H1 (cell line): ENCODE measurements around the gene PLEKHM3. TPM values are rescaled to one million over a fixed set of nuclear protein-coding genes. Genes with fewer than 3 reads are reported as not detected.
A peak's percentile ranks its signal among the peaks of the same experiment; 100 is the strongest.

Experiments
- CTCF ChIA-PET: fragments of 300-600 bp; sonication (Branson Sonifier 250); formaldehyde crosslinking; loops from one replicate; lab custom pipeline; 2021; ENCODE audit not compliant: partially characterized antibody; lab: Charles Lee
- POLR2A ChIA-PET: fragments of 300-600 bp; sonication (Branson Sonifier 250); formaldehyde crosslinking; loops from one replicate; lab custom pipeline; 2021; ENCODE audit warnings: inconsistent platforms; ENCODE audit not compliant: partially characterized antibody; lab: Charles Lee
- DNase-seq, 2 experiments: peaks; one replicate each; pipeline versions ENCODE4 v3.0.0 to v3.0.0-alpha.2; 2010 to 2022; ENCODE audit warnings: low spot score in 2 of 2, low read depth in 1 of 2, mixed read lengths in 1 of 2
- FAIRE-seq: peaks from 2 replicates; lab custom pipeline; 2011; peaks lifted over from hg19 to GRCh38; lab: Jason Lieb, UNC
- H2AFZ ChIP-seq: 2 replicates; pipeline ENCODE4 v1.8.1; 2012; ENCODE audit warnings: low read length, inconsistent platforms
- H2AK5ac ChIP-seq: 2 replicates; pipeline ENCODE4 v1.6.1; 2013; ENCODE audit warnings: low read depth, low read length
- H2BK120ac ChIP-seq: replicated peaks from 2 replicates; pipeline ENCODE3; 2013; ENCODE audit warnings: low read depth, low read length, inconsistent platforms
- H2BK12ac ChIP-seq: 2 replicates; pipeline ENCODE4 v1.6.1; 2013; ENCODE audit warnings: low read depth, low read length
- H2BK15ac ChIP-seq: 2 replicates; pipeline ENCODE4 v1.6.1; 2013; ENCODE audit warnings: low read length
- H2BK20ac ChIP-seq: 2 replicates; pipeline ENCODE4 v1.6.1; 2013; ENCODE audit warnings: low read length
- H2BK5ac ChIP-seq: 2 replicates; pipeline ENCODE4 v1.6.1; 2013; ENCODE audit warnings: low read depth, low read length
- H3K14ac ChIP-seq: 2 replicates; pipeline ENCODE4 v1.6.1; 2013; ENCODE audit warnings: inconsistent platforms; ENCODE audit not compliant: insufficient read length
- H3K18ac ChIP-seq: 2 replicates; pipeline ENCODE4 v1.6.1; 2013; ENCODE audit warnings: low read length; ENCODE audit errors: extremely low read depth
- H3K23ac ChIP-seq: 2 replicates; pipeline ENCODE4 v1.6.1; 2013; ENCODE audit warnings: inconsistent platforms; ENCODE audit not compliant: insufficient read length
- H3K23me2 ChIP-seq: 2 replicates; pipeline ENCODE4 v1.6.1; 2013; ENCODE audit warnings: low read depth, low read length
- H3K27ac ChIP-seq: 2 replicates; pipeline ENCODE4 v1.6.1; 2011; ENCODE audit warnings: low read depth, low read length, inconsistent platforms
- H3K27me3 ChIP-seq, 4 experiments: replicated peaks in 1 of 4; 1 replicate in 1 of 4; 2 replicates in 3 of 4; pipeline versions ENCODE4 v1.6.1 to v1.8.1; 2011 to 2013; ENCODE audit warnings: low read length in 3 of 4, mild to moderate bottlenecking in 3 of 4, inconsistent platforms in 2 of 4, mixed read lengths in 2 of 4, moderate library complexity in 1 of 4; ENCODE audit not compliant: control insufficient read depth in 3 of 4, insufficient read depth in 3 of 4; ENCODE audit errors: extremely low read depth in 1 of 4
- H3K36me3 ChIP-seq, 4 experiments: 2 replicates each; pipeline versions ENCODE4 v1.6.1 to v1.8.1; 2011 to 2013; ENCODE audit warnings: mild to moderate bottlenecking in 4 of 4, low read length in 3 of 4, moderate library complexity in 2 of 4, control low read depth in 1 of 4, inconsistent platforms in 1 of 4; ENCODE audit not compliant: insufficient read depth in 4 of 4, control insufficient read depth in 2 of 4
- H3K4ac ChIP-seq: replicated peaks from 2 replicates; pipeline ENCODE3; 2013; ENCODE audit warnings: low read length, low read depth, mixed read lengths, inconsistent platforms; ENCODE audit not compliant: insufficient read length
- H3K4me1 ChIP-seq, 4 experiments: replicated peaks in 1 of 4; 1 replicate in 1 of 4; 2 replicates in 3 of 4; pipeline versions ENCODE4 v1.6.1 to v1.8.1; 2011 to 2013; ENCODE audit warnings: low read length in 3 of 4, inconsistent platforms in 2 of 4, mixed read lengths in 1 of 4; ENCODE audit not compliant: insufficient read depth in 4 of 4, control insufficient read depth in 3 of 4
- H3K4me2 ChIP-seq, 2 experiments: 2 replicates each; pipeline versions ENCODE4 v1.6.1 to v1.8.1; 2011 to 2013; ENCODE audit warnings: low read depth in 2 of 2, low read length in 2 of 2, control low read depth in 1 of 2, inconsistent platforms in 1 of 2, mild to moderate bottlenecking in 1 of 2; ENCODE audit not compliant: insufficient read depth in 1 of 2
- H3K4me3 ChIP-seq, 4 experiments: fragments of 200-600, 300-600 bp in 1 of 4; sonication (generic), shearing (Covaris generic), sonication (Bioruptor Twin) in 1 of 4; 2 replicates each; pipeline versions ENCODE4 v1.5.1 to v1.8.1; 2011 to 2016; ENCODE audit warnings: low read length in 4 of 4, low read depth in 3 of 4, control low read depth in 2 of 4, inconsistent platforms in 2 of 4, mild to moderate bottlenecking in 2 of 4, mixed read lengths in 1 of 4, moderate library complexity in 1 of 4; ENCODE audit not compliant: insufficient read depth in 2 of 4; ENCODE audit errors: extremely low read depth in 1 of 4
- H3K56ac ChIP-seq: replicated peaks from 2 replicates; pipeline ENCODE3; 2013; ENCODE audit warnings: low read depth, mild to moderate bottlenecking, mixed read lengths, low read length, inconsistent platforms; ENCODE audit not compliant: insufficient read length
- H3K79me1 ChIP-seq: 2 replicates; pipeline ENCODE4 v1.6.1; 2013; ENCODE audit warnings: low read depth, low read length, control low read depth
- H3K79me2 ChIP-seq, 2 experiments: 2 replicates each; pipeline versions ENCODE4 v1.6.1 to v1.8.1; 2012 to 2013; ENCODE audit warnings: low read length in 2 of 2, mild to moderate bottlenecking in 2 of 2, inconsistent platforms in 1 of 2; ENCODE audit not compliant: insufficient read depth in 2 of 2, control insufficient read depth in 1 of 2
- H3K9ac ChIP-seq, 4 experiments: replicated peaks in 1 of 4; 1 replicate in 1 of 4; 2 replicates in 3 of 4; pipeline versions ENCODE4 v1.6.1 to v1.8.1; 2011 to 2013; ENCODE audit warnings: low read depth in 3 of 4, low read length in 3 of 4, control low read depth in 2 of 4, mild to moderate bottlenecking in 2 of 4, moderate library complexity in 2 of 4, inconsistent platforms in 1 of 4; ENCODE audit errors: extremely low read depth in 1 of 4
- H3K9me3 ChIP-seq, 2 experiments: 2 replicates each; pipeline versions ENCODE4 v1.6.1 to v1.8.1; 2012 to 2013; ENCODE audit warnings: mild to moderate bottlenecking in 2 of 2, moderate library complexity in 2 of 2, control low read depth in 1 of 2, inconsistent platforms in 1 of 2, low read depth in 1 of 2, low read length in 1 of 2, mixed read lengths in 1 of 2; ENCODE audit not compliant: insufficient read depth in 2 of 2
- H4K20me1 ChIP-seq, 2 experiments: replicated peaks in 1 of 2; 2 replicates each; pipeline versions ENCODE3 to v1.8.1; 2011 to 2013; ENCODE audit warnings: inconsistent platforms in 2 of 2, low read length in 2 of 2, mild to moderate bottlenecking in 1 of 2; ENCODE audit not compliant: insufficient read depth in 2 of 2, control insufficient read depth in 1 of 2
- H4K5ac ChIP-seq: 2 replicates; pipeline ENCODE4 v1.6.1; 2013; ENCODE audit warnings: low read length, low read depth, mixed read lengths, inconsistent platforms; ENCODE audit not compliant: insufficient read length
- H4K8ac ChIP-seq: 2 replicates; pipeline ENCODE4 v1.8.0; 2013; ENCODE audit warnings: mild to moderate bottlenecking, moderate library complexity, low read length, inconsistent platforms; ENCODE audit not compliant: insufficient read depth; ENCODE audit errors: extremely low read depth
- H4K91ac ChIP-seq: replicated peaks from 2 replicates; pipeline ENCODE3; 2013; ENCODE audit warnings: low read length, mixed read lengths, inconsistent platforms; ENCODE audit not compliant: insufficient read length
- CBX5 ChIP-seq: fragments of 300-800, 300-1000 bp; sonication (generic); IDR thresholded peaks from 2 replicates; pipeline ENCODE4 v1.7.1; 2016; ENCODE audit warnings: antibody characterized with exemption, low read length, low read depth
- CBX8 ChIP-seq: fragments of 300-800, 300-1000 bp; sonication (generic); IDR thresholded peaks from 2 replicates; pipeline ENCODE4 v1.7.1; 2016; ENCODE audit warnings: low read depth, low read length, borderline replicate concordance
- EGR1 ChIP-seq: IDR thresholded peaks from 2 replicates; pipeline ENCODE4 v1.6.1; 2011; ENCODE audit warnings: low read depth, low read length, borderline replicate concordance
- EP300 ChIP-seq, 2 experiments: IDR thresholded peaks; 1 replicate in 1 of 2; 2 replicates in 1 of 2; pipeline ENCODE4 v1.6.1; 2011 to 2012; ENCODE audit warnings: low read depth in 2 of 2, low read length in 2 of 2, mild to moderate bottlenecking in 2 of 2, borderline replicate concordance in 1 of 2, inconsistent platforms in 1 of 2, moderate library complexity in 1 of 2
- GABPA ChIP-seq: IDR thresholded peaks from 2 replicates; pipeline ENCODE4 v1.6.1; 2011; ENCODE audit warnings: mild to moderate bottlenecking, low read length, moderate library complexity, borderline replicate concordance; ENCODE audit not compliant: insufficient read depth
- KDM4A ChIP-seq: IDR thresholded peaks from one replicate; pipeline ENCODE4 v1.7.1; 2012; ENCODE audit warnings: low read depth, mild to moderate bottlenecking, moderate library complexity, low read length, inconsistent platforms; ENCODE audit not compliant: severe bottlenecking
- KDM5A ChIP-seq: fragments of 200-600 bp; IDR thresholded peaks from 2 replicates; pipeline ENCODE4 v1.7.1; 2012; ENCODE audit warnings: mild to moderate bottlenecking, low read length, inconsistent platforms, mixed read lengths
- MAFK ChIP-seq: IDR thresholded peaks from 2 replicates; pipeline ENCODE4 v1.6.1; 2012; ENCODE audit warnings: low read depth, mild to moderate bottlenecking, improper control_type of control experiment, low read length
- NRF1 ChIP-seq: IDR thresholded peaks from 2 replicates; pipeline ENCODE4 v1.6.1; 2011; ENCODE audit warnings: mild to moderate bottlenecking, low read depth, low read length, improper control_type of control experiment
- PHF8 ChIP-seq: fragments of 200-600 bp; sonication (generic); conservative IDR thresholded peaks from 2 replicates; pipeline ENCODE4 v1.7.1; 2012; ENCODE audit warnings: low read depth, mild to moderate bottlenecking, inconsistent platforms, low read length, moderate library complexity
- RBBP5 ChIP-seq: IDR thresholded peaks from 2 replicates; pipeline ENCODE4 v1.7.1; 2012; ENCODE audit warnings: low read depth, mild to moderate bottlenecking, inconsistent platforms, low read length, moderate library complexity, borderline replicate concordance
- SAP30 ChIP-seq: fragments of 300-600 bp; sonication (generic); IDR thresholded peaks from 2 replicates; pipeline ENCODE4 v1.7.1; 2012; ENCODE audit warnings: low read length, moderate library complexity, mild to moderate bottlenecking, inconsistent platforms; ENCODE audit not compliant: insufficient read depth, insufficient replicate concordance
- SP4 ChIP-seq: IDR thresholded peaks from 2 replicates; pipeline ENCODE4 v1.6.1; 2012; ENCODE audit warnings: low read length, inconsistent platforms
- SRF ChIP-seq: IDR thresholded peaks from 2 replicates; pipeline ENCODE4 v1.6.1; 2011; ENCODE audit warnings: mild to moderate bottlenecking, low read depth, low read length, moderate library complexity
- TEAD4 ChIP-seq: IDR thresholded peaks from 2 replicates; pipeline ENCODE4 v1.6.1; 2012; ENCODE audit warnings: low read depth, low read length, inconsistent platforms, mixed read lengths
- WGBS, 2 experiments: shearing (Covaris generic) in 1 of 2; methylation state at CpG; one replicate each; pipeline versions ENCODE4 v1.1.6 to v1.1.7; 2013 to 2015; ENCODE audit warnings: low lambda C conversion rate in 2 of 2, mixed read lengths in 2 of 2, inconsistent platforms in 1 of 2, low coverage in 1 of 2, missing lambda C conversion rate in 1 of 2; ENCODE audit not compliant: insufficient replicate concordance in 2 of 2, insufficient coverage in 1 of 2, insufficient read length in 1 of 2; ENCODE audit errors: extremely low coverage in 1 of 2, missing lambda C conversion rate in 1 of 2; 5-methylcytosine and 5-hydroxymethylcytosine counted together
- polyA plus RNA-seq, 7 experiments: library from polyadenylated mRNA; depleted of rRNA in 3 of 7; stranded (reverse) in 5 of 7; unstranded in 2 of 7; fragments of >200 nt in 5 of 7; fragments of 200-250 nt in 2 of 7; gene quantifications; 1 replicate in 5 of 7; 2 replicates in 1 of 7; 4 replicates in 1 of 7; pipeline versions ENCODE4 v1.2.1 to v1.2.3, GENCODE V29; 2011 to 2013; ENCODE audit warnings: missing spikeins in 2 of 7, mixed read lengths in 2 of 7
- total RNA-seq: library from RNA; stranded (reverse); fragmentation: NEBNext Ultra II Directional; extraction: Animal tissue kit (Norgen Biotek cat#: 25700); gene quantifications from 2 replicates; pipeline ENCODE4 v1.2.1, GENCODE V29; 2021

Gene PLEKHM3
- total and polyA plus RNA-seq, 2 of the 8 experiments (the other 6 are each of a cell fraction or from before 2014, with no cell fraction given), result 2.3 to 5.8 TPM

DNA sequence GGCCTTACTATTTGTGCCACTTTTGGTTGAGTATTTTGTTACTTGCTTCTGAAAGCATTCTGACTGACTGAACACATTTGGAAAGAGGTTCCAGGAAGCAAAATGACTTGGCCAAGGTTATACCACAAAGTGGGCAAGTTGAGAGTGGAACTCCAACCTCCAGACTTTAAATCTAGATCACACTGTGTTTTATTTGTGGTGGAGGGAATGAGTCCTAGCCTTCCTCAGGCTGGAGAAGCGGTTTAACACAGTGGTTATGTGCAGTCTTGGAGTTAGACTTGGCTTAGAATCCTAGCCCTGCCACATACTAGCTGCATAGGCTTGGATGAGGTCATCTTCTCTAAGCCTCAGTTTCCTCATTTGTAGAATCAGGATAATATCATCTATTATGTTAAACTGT, 33.4 kb downstream of the PLEKHM3 start:
- Histone ChIP-seq H3K9me3 (no peaks in the 10 kb centered on the region), H2BK120ac (no peak overlapping the region), H3K27me3 (no peaks in the 10 kb centered on the region), H3K4me3 (no peak overlapping the region), H3K4me1 (no peaks in the 10 kb centered on the region), H3K36me3 (no peaks in the 10 kb centered on the region), H4K20me1 (no peaks in the 10 kb centered on the region), H4K8ac (no peak overlapping the region), H3K23me2 (no peaks in the 10 kb centered on the region), H3K56ac (no peak overlapping the region), H2AFZ (no peak overlapping the region), H3K4me2 (no peak overlapping the region), H2BK12ac (no peak overlapping the region), H3K79me1 (no peaks in the 10 kb centered on the region), H3K9ac (no peak overlapping the region), H3K14ac (peak overlapping the region; percentile 58), H2BK20ac (no peak overlapping the region), H3K23ac (no peak overlapping the region), H2AK5ac (no peak overlapping the region), H2BK5ac (no peak overlapping the region), H2BK15ac (no peak overlapping the region), H4K5ac (no peak overlapping the region), H3K18ac (no peak overlapping the region), H3K27ac (no peak overlapping the region), H3K4ac (no peak overlapping the region), H3K79me2 (no peaks in the 10 kb centered on the region), H4K91ac (no peak overlapping the region)
- FAIRE-seq (no peak), DNase-seq (no peak)
- ChIA-PET POLR2A (interaction anchor here (1.1 kb wide), 1 partner anchor 20 kb away, joined by 3 read pairs; no protein-coding TSS in a partner anchor), CTCF (interaction anchor here (0.7 to 1.4 kb wide), 3 partner anchors 11 to 365 kb away, joined by 3 to 4 read pairs (median 3); no protein-coding TSS in a partner anchor)
- WGBS, 2 experiments, result 100% methylated on average over 1 of the region's 1 CpG; no CpG with 5 or more reads in 1 of the 2 experiments
- TF ChIP-seq KDM5A, result no peak
- no peak for TF ChIP-seq EGR1
- no peak for TF ChIP-seq EP300 (IDR thresholded peaks at IDR 0.05; ENCODE audit: borderline replicate concordance in 1 of 2, low read depth in 2 of 2, low read length in 2 of 2)
- no peak for TF ChIP-seq RBBP5
- no peak for TF ChIP-seq SP4
- no peak for TF ChIP-seq PHF8
- no peak for TF ChIP-seq CBX8
- TF ChIP-seq TEAD4, result no peak
- TF ChIP-seq NRF1, result no peak
- no peak for TF ChIP-seq GABPA
- TF ChIP-seq KDM4A, result no peak
- TF ChIP-seq SRF, result no peak
- TF ChIP-seq CBX5, result no peak
- TF ChIP-seq SAP30, result no peak
- no peak for TF ChIP-seq MAFK
